ENCODE results near the gene RFX1. TPM values are rescaled to one million over a fixed set of nuclear protein-coding genes. Genes with fewer than 3 reads are reported as not detected.
"Not testable (repeated sequence)": the region's sequence is repeated elsewhere in the genome, so short reads cannot be mapped to it uniquely, and the experiment has no call there.

The RFX1 gene
- total and polyA plus RNA-seq, 2 of the 13 experiments (the other 11 are each of a cell fraction or from before 2014, with no cell fraction given): 1.1 to 1.3 TPM

DNA sequence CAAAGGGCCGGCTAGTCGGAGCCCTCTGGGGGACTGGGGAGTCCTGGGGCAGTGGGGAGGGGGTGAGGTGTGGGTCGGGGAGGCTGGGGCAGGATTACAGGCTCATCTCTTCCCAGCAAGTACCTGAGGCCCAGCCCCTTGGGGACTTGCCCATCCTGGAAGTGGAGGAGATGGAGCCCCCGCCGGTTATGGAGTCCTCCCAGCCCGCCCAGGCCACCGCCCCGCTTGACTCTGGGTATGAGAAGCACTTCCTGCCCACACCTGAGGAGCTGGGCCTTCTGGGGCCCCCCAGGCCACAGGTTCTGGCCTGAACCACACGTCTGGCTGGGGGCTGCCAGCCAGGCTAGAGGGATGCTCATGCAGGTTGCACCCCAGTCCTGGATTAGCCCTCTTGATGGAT, 45.9 kb upstream of the RFX1 start:
- no TSS peak for BruUV-seq (replicated peaks)
- Histone ChIP-seq H3K36me3 (replicated peaks in 1 of 2; ENCODE audit: control insufficient read depth in 1 of 2, insufficient read depth in 2 of 2, low read length in 2 of 2) (no peaks in the 10 kb centered on the region), H2AFZ (ENCODE audit: low read length) (no peak overlapping the region), H3K9ac (ENCODE audit: insufficient read depth, low read depth, low read length) (no peak overlapping the region), H3K79me2 (ENCODE audit: insufficient read depth, low read length) (no peaks in the 10 kb centered on the region), H4K20me1 (ENCODE audit: insufficient read depth, low read length) (no peaks in the 10 kb centered on the region), H3K27ac (ENCODE audit: extremely low read length, insufficient read depth, low read length) (no peak overlapping the region), H3K9me3 (ENCODE audit: low read length) (peaks cover 4% of the 10 kb centered on the region), H3K4me1 (ENCODE audit: insufficient read depth, low read length) (no peaks in the 10 kb centered on the region), H3K4me2 (ENCODE audit: low read depth, low read length) (no peak overlapping the region), H3K27me3 (ENCODE audit: control insufficient read depth in 1 of 2, insufficient read depth in 2 of 2, low read length in 2 of 2) (no peaks in the 10 kb centered on the region), H3K4me3 (replicated peaks in 1 of 3; ENCODE audit: insufficient read depth in 1 of 3, low read depth in 2 of 3, low read length in 3 of 3) (no peak overlapping the region)
- TF ChIP-seq ZNF768 (CRISPR knock-in tag; IDR thresholded peaks at IDR 0.05): peak; percentile 70; the same call in 1 of the 2 replicates
- TF ChIP-seq ZBTB8A (CRISPR knock-in tag; IDR thresholded peaks at IDR 0.05; ENCODE audit: borderline replicate concordance, low read depth): no peak
- POLR2A ChIA-PET: interaction anchor here (1.6 kb wide), 1 partner anchor 7 kb away, joined by 3 read pairs; no protein-coding TSS in a partner anchor
- in situ Hi-C loops (cut with HindIII; ENCODE audit: extremely low pct_ligation_motif_present, low pct_unique_long_range_greater_than_20kb) (loop anchor here (25.0 kb wide), 1 partner anchor 290 kb away; the partner anchor contains the start of genes C19orf53 and MRI1), intact Hi-C loops (cut with micrococcal nuclease; ENCODE audit: unreplicated experiment) (no loop called here)
- no peak for ATAC-seq
- DNase-seq (ENCODE audit: low spot score): no peak
- CTCF ChIA-PET (ENCODE audit: low intra/inter-chr PET ratio, low total read pairs): no interaction called here
- FAIRE-seq: no peak
- WGBS (ENCODE audit: low lambda C conversion rate): no CpG with 5 or more reads among the region's 9 CpGs

DNA sequence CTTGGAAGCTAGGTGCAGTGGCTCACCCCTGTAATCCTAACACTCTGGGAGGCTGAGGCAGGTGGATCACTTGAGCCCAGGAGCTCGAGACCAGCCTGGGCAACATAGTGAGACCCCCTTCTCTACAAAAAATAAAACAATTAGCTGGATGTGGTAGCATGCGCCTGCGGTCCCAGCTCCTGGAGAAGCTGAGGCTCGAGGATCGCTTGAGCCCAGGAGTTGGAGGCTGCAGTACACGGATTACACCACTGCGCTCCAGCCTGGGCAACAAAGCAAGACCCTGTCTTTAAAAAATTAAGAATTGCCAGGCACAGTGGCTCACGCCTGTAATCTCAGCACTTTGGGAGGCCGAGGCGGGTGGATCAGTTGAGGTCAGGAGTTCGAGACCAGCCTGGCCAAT, 44.8 kb upstream of the RFX1 start:
- H3K4me2 ChIP-seq (ENCODE audit: low read depth, low read length); H3K4me3 ChIP-seq (replicated peaks in 1 of 3; ENCODE audit: insufficient read depth in 1 of 3, low read depth in 2 of 3, low read length in 3 of 3); H3K9ac ChIP-seq (ENCODE audit: insufficient read depth, low read depth, low read length); H3K9me3 ChIP-seq (ENCODE audit: low read length); DNase-seq (ENCODE audit: low spot score); BruUV-seq (replicated peaks); CTCF ChIA-PET (ENCODE audit: low intra/inter-chr PET ratio, low total read pairs); intact Hi-C loops (cut with micrococcal nuclease; ENCODE audit: unreplicated experiment); H3K27ac ChIP-seq (ENCODE audit: extremely low read length, insufficient read depth, low read length); FAIRE-seq; H3K36me3 ChIP-seq (replicated peaks in 1 of 2; ENCODE audit: control insufficient read depth in 1 of 2, insufficient read depth in 2 of 2, low read length in 2 of 2); H3K4me1 ChIP-seq (ENCODE audit: insufficient read depth, low read length); H3K27me3 ChIP-seq (ENCODE audit: control insufficient read depth in 1 of 2, insufficient read depth in 2 of 2, low read length in 2 of 2); ATAC-seq; H2AFZ ChIP-seq (ENCODE audit: low read length); H3K79me2 ChIP-seq (ENCODE audit: insufficient read depth, low read length); H4K20me1 ChIP-seq (ENCODE audit: insufficient read depth, low read length): not testable (repeated sequence)
- in situ Hi-C loops (cut with HindIII; ENCODE audit: extremely low pct_ligation_motif_present, low pct_unique_long_range_greater_than_20kb): loop anchor here (25.0 kb wide), 1 partner anchor 289 kb away; the partner anchor contains the start of genes C19orf53 and MRI1
- 0 out of 2 replicates have a peak, but pooled peaks have one; percentile 21 for TF ChIP-seq ZNF121 (CRISPR knock-in tag; IDR thresholded peaks at IDR 0.05)
- WGBS (ENCODE audit: low lambda C conversion rate): 96% methylated on average over 10 of the region's 11 CpGs
- POLR2A ChIA-PET: interaction anchor here (1.6 kb wide), 1 partner anchor 8 kb away, joined by 3 read pairs; no protein-coding TSS in a partner anchor
